ENCODE results near the gene CDKN1B.

DNA sequence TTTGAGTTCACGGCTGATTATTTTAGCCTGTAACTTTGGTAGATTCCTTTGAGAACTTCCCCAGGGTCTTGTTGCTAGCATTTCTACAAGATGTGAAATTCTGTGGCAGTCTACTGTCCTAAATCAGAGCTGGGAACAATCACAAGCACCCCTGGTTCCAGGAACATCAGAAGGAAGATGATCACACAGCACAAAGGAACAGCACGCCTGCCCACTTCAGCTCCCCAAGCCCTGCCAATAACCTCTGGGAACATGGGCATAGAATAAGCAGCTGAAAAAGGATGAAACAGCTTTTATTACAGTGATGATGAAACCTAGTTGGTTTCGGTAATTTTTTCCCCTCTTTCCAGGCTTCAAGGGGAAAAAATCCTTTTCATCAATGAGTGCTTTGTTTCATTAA lies 33.4 kb upstream of the CDKN1B start:
- no peak for TF ChIP-seq POLR2AphosphoS5 (IDR thresholded peaks at IDR 0.05; ENCODE audit: low read depth)
- TF ChIP-seq, protein P1, sequence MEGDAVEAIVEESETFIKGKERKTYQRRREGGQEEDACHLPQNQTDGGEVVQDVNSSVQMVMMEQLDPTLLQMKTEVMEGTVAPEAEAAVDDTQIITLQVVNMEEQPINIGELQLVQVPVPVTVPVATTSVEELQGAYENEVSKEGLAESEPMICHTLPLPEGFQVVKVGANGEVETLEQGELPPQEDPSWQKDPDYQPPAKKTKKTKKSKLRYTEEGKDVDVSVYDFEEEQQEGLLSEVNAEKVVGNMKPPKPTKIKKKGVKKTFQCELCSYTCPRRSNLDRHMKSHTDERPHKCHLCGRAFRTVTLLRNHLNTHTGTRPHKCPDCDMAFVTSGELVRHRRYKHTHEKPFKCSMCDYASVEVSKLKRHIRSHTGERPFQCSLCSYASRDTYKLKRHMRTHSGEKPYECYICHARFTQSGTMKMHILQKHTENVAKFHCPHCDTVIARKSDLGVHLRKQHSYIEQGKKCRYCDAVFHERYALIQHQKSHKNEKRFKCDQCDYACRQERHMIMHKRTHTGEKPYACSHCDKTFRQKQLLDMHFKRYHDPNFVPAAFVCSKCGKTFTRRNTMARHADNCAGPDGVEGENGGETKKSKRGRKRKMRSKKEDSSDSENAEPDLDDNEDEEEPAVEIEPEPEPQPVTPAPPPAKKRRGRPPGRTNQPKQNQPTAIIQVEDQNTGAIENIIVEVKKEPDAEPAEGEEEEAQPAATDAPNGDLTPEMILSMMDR (conservative IDR thresholded peaks at IDR 0.05; ENCODE audit: low read depth in 2 of 2) = no peak
- TF ChIP-seq EZH2 (IDR thresholded peaks at IDR 0.05; ENCODE audit: low read depth, unreplicated experiment) = no peak

Measured in GM23338 (cell line).